HG03354 (cell line): ENCODE data around the gene TAGLN2.

Experiments used
- ATAC-seq: cut with Tn5 transposase; IDR thresholded peaks from one replicate; pipeline ENCODE4 v1.9.1; 2021; ENCODE audit warnings: mild to moderate bottlenecking; ENCODE audit not compliant: unreplicated experiment, poor library complexity, severe bottlenecking

TAGLN2 gene

GRCh38 chr1:159884296-159884695 is 41.0 kb downstream of the TAGLN2 start:
- ATAC-seq: no peak

GRCh38 chr1:159883134-159883533 is 42.2 kb downstream of the TAGLN2 start:
- ATAC-seq: no peak

- ATAC-seq: no peak
These were observed 42.8 kb downstream of the TAGLN2 start for GRCh38 chr1:159882527-159882862.

GRCh38 chr1:159881622-159882526 is 43.4 kb downstream of the TAGLN2 start:
- no peak for ATAC-seq

DNA sequence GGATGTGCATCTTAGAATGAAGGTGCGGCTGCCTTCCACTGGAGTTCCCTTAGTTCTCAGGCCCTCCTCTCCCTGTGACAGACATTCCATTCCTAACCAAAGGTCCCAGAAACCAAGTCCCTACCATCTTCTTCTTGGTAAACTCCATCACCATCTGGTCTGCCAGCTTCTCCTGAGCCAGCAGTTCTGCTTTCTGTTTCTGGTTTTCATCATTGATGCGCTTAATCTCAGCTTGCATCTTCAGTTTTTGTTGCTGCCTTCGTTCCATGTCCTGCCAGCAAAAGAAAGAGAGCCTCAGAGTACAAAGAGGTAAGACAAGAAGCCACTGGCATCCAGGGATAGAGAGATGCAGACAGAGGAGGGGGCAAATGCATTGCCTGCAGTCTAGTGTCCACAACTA is 44.9 kb downstream of the TAGLN2 start:
- no peak for ATAC-seq

GRCh38 chr1:159879977-159880376 is 45.3 kb downstream of the TAGLN2 start:
- ATAC-seq: no peak

DNA sequence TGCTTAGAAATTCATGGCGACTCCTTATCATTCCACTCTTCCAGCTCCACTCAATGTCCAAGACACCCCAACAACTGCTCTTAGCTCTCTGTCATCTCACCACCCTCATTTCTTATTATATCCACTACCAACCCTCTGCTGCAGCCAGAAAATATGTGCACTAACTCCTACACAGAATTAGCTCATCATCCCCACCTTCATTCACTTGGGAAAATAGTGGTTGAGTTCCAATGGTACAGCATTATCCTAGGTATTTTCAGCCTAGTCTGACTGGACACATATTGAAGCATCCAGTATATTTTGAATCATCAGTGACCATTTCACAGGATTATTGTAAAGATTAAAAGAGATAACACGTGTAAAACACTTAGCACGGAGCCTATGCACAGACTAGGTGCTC is 46.2 kb downstream of the TAGLN2 start:
- no peak for ATAC-seq

- ATAC-seq: no peak
These were observed 47.4 kb downstream of the TAGLN2 start for GRCh38 chr1:159877695-159878444.

GRCh38 chr1:159873530-159874143 is 51.7 kb downstream of the TAGLN2 start:
- no peak for ATAC-seq

GRCh38 chr1:159872891-159873290 is 52.4 kb downstream of the TAGLN2 start:
- ATAC-seq: no peak

DNA sequence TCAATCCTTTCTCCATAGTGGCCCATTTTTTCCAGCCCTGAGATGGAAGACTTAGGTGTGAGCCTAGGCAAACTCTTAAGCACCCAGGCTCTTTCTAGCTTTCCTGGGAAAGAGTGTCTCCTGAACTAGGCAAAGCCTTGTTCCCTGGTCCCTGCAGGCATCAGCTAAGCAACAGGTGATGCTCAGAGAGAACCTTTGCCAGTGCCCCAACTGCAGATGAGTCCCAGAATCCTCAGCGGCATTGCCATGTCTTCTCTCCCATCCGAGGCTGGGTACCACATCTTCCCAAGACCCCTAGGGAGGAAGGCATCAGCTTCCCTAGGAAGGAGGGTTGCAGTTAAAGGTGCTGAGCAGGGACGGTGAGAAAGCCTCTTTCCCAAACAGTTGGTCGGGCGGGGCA is 54.6 kb downstream of the TAGLN2 start:
- ATAC-seq: no peak

DNA sequence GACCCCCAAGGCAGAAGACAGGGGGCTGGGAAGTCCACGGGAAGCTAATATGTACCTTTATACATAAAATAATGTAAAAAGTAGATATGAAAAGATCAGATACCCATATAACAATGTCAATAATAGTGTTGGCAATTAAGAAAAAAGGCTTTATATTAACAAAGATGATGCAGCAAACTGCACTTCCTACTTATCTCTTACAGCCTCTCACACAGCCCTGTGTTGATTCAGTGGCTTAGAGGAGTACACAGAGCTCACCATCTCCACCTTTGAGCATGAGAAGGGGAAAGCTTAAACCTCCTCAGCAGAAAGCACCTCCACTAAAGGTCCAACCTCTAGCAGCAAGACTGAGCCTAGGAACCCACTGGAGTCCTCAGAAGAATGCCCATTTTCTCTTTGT is 55.7 kb downstream of the TAGLN2 start:
- no peak for ATAC-seq

DNA sequence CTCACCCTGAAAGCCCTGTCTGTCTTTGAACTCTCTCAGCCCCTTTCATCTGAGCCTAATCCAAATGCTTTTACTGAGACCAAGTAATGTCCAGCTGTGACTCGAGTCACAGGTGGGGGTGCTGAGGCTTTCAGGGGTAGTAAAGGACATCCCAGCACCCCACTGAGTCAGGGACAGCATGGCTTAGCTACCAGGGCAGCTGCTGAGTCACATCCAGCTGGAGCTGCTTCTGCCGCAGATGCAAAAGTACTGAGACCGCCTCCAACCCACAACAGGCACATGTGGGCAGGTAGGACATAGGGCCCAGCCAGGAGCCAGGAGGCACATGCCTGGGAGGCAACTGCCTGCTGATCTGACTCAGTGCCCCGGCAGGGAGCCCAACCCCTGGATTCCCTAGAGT is 56.1 kb downstream of the TAGLN2 start:
- ATAC-seq: no peak

DNA sequence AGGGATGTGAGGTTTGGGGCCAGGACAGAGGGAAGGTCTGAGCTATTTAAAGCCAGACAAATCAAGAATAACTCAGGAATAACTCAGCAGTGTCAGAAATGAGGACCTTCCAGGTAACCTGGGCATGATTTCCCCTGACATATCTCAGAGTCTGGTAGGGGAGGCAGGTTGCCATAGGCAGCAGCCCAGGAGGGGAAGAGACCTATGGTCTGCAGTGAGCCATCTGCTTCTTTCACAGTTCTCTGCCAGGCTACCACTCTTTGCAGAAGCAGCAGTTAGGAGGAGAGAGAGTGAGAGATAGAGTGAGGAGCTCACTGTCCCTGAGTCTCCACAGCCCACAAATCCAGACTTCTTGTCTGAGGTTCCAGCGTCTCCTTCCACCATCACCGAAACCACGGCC is 56.5 kb downstream of the TAGLN2 start:
- ATAC-seq: no peak
